GM23248 (cell line): ENCODE results near the gene SLC2A9. TPM values are rescaled to one million over a fixed set of nuclear protein-coding genes. Genes with fewer than 3 reads are reported as not detected.

Experiments used
- DNase-seq: peaks from one replicate; pipeline ENCODE4 v3.0.0-alpha.2; 2015
- H2AFZ ChIP-seq: fragments of 200-600 bp; sonication (generic); 2 replicates; pipeline ENCODE4 v1.6.1; 2016; ENCODE audit warnings: antibody characterized with exemption
- H3F3A ChIP-seq: fragments of 200-600 bp; sonication (generic); 2 replicates; pipeline ENCODE4 v1.6.1; 2016; ENCODE audit warnings: mild to moderate bottlenecking, antibody characterized with exemption, mixed run types; ENCODE audit not compliant: insufficient read depth
- H3K27ac ChIP-seq: fragments of 200-600 bp; sonication (generic); 2 replicates; pipeline ENCODE4 v1.5.1; 2016; ENCODE audit warnings: mild to moderate bottlenecking
- H3K27me3 ChIP-seq: fragments of 200-600 bp; sonication (generic); replicated peaks from 2 replicates; pipeline ENCODE4 v1.6.1; 2016; ENCODE audit warnings: mild to moderate bottlenecking; ENCODE audit not compliant: insufficient read depth
- H3K36me3 ChIP-seq: fragments of 200-600 bp; sonication (generic); 2 replicates; pipeline ENCODE4 v1.6.1; 2016; ENCODE audit warnings: low read depth, mild to moderate bottlenecking
- H3K4me1 ChIP-seq: fragments of 200-600 bp; sonication (generic); 2 replicates; pipeline ENCODE4 v1.6.1; 2016; ENCODE audit warnings: mild to moderate bottlenecking; ENCODE audit not compliant: insufficient read depth
- H3K4me2 ChIP-seq: fragments of 200-600 bp; sonication (generic); one replicate; pipeline ENCODE4 v1.6.1; 2016; ENCODE audit warnings: mild to moderate bottlenecking; ENCODE audit not compliant: unreplicated experiment
- H3K4me3 ChIP-seq: fragments of 200-600 bp; sonication (generic); 2 replicates; pipeline ENCODE4 v1.5.1; 2016; ENCODE audit warnings: mild to moderate bottlenecking
- H3K79me2 ChIP-seq: fragments of 200-600 bp; sonication (generic); 2 replicates; pipeline ENCODE4 v1.6.1; 2016; ENCODE audit warnings: mild to moderate bottlenecking; ENCODE audit not compliant: insufficient read depth
- H3K9ac ChIP-seq: fragments of 200-600 bp; sonication (generic); 2 replicates; pipeline ENCODE4 v1.6.1; 2016; ENCODE audit warnings: mild to moderate bottlenecking
- H3K9me2 ChIP-seq: fragments of 200-600 bp; sonication (generic); 2 replicates; pipeline ENCODE4 v1.6.1; 2016; ENCODE audit warnings: mixed run types, mild to moderate bottlenecking, moderate library complexity; ENCODE audit not compliant: insufficient read depth
- H3K9me3 ChIP-seq: fragments of 200-600 bp; sonication (generic); one replicate; pipeline ENCODE4 v1.6.1; 2017; ENCODE audit warnings: low read depth
- H4K20me1 ChIP-seq: fragments of 200-600 bp; sonication (generic); 2 replicates; pipeline ENCODE4 v1.6.0; 2016; ENCODE audit not compliant: insufficient read depth
- EZH2 ChIP-seq: fragments of 200-600 bp; sonication (generic); IDR thresholded peaks from 2 replicates; pipeline ENCODE4 v1.6.1; 2018; ENCODE audit warnings: antibody characterized with exemption, mild to moderate bottlenecking; ENCODE audit not compliant: insufficient read depth, poor library complexity, severe bottlenecking
- EZH2phosphoT487 ChIP-seq: fragments of 200-600 bp; sonication (generic); IDR thresholded peaks from 2 replicates; pipeline ENCODE4 v1.6.1; 2018; ENCODE audit warnings: antibody characterized with exemption, moderate library complexity, mild to moderate bottlenecking, low read depth; ENCODE audit not compliant: insufficient read depth
- WGBS, 2 experiments: methylation state at CpG; one replicate each; pipeline ENCODE4 v1.1.6; 2015 to 2017; ENCODE audit warnings: low lambda C conversion rate in 2 of 2, low coverage in 1 of 2; ENCODE audit errors: missing lambda C conversion rate in 2 of 2; 5-methylcytosine and 5-hydroxymethylcytosine counted together
- in situ Hi-C: fragments of 300-500 bp; cut with MboI; formaldehyde crosslinking; loops from 2 replicates; pipeline ENCODE4 v1.15.0; 2020
- polyA plus RNA-seq: library from polyadenylated mRNA; unstranded; fragments of >200 nt; fragmentation: Nextera tagmentation; extraction: Ambion mirVana; gene quantifications from 2 replicates; pipeline ENCODE4 v1.2.1, GENCODE V29; 2016
- total RNA-seq: library from RNA; depleted of rRNA; stranded (reverse); fragments of >200 nt; shearing (Covaris generic); gene quantifications from 2 replicates; pipeline ENCODE4 v1.2.3, GENCODE V29; 2014

SLC2A9 gene
- total and polyA plus RNA-seq, 2 experiments from 2014 or later = 2.8 to 3.5 TPM

DNA sequence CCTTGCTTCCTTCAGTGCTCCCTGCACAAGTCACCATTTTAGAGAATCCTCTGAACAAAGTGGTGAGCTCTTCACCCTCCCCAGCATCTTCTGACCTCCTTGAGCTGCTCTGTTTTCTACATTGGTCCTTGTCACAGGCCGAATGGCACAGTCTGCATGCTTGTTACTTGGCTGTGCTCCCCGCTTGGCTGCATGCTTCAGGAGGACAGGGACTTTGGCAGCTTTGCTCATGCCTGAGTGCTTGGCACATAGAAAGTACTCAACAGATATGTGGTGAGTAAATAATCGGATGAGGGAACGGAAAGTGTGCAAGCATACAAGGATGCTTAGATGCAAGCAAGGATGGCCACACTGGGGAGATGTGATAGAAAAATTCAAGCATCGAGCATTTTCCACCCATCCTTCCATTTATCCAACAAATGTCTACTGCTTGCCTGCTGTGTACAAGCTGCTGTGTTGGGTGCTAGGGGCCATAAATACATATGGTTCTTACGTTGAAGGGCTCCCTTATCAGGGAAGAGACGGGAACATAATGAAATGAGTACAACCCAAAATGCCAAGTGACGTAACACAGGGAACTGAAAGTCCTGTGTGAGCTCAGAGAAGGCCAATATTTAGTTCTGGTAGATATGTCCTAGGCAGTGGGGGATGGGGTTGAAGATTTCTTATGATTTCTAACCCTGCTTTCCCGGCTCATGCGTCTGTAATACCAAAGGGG lies 31.2 kb downstream of the SLC2A9 start:
- Histone ChIP-seq H3K27me3 (no peaks in the 10 kb centered on the region), H3F3A (no peaks in the 10 kb centered on the region), H3K9ac (no peak overlapping the region), H3K27ac (no peak overlapping the region), H3K79me2 (no peaks in the 10 kb centered on the region), H3K4me1 (no peaks in the 10 kb centered on the region), H4K20me1 (no peaks in the 10 kb centered on the region), H3K9me3 (no peaks in the 10 kb centered on the region), H3K9me2 (no peaks in the 10 kb centered on the region), H2AFZ (no peak overlapping the region), H3K4me2 (no peak overlapping the region), H3K36me3 (no peaks in the 10 kb centered on the region), H3K4me3 (no peak overlapping the region)
- DNase-seq = no peak
- 50 to 54% methylated on average over 10 of the region's 10 CpGs for WGBS, 2 experiments
- in situ Hi-C loops = no loop called here
- TF ChIP-seq EZH2phosphoT487 = no peak
- no peak for TF ChIP-seq EZH2

DNA sequence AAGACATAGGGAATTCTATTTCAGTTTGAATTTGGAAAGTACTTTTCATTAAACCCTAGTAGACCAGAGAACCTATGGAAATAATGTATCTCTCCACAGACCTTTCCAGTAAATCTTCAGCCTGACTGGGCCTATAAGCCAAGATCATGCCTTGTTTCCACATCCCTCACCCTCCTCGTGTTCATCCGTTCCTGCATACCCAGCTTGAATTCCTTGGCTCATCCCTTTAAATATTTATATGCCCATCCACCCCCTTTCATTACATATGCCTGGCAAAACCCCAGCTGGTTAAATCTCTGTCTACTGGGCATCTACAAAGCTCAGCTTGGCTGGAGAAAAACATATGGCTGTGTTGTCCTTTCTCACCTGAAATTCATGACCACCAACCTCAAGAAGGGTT lies 32.4 kb downstream of the SLC2A9 start:
- Histone ChIP-seq H3K4me3 (no peak overlapping the region), H4K20me1 (no peaks in the 10 kb centered on the region), H3K4me1 (no peaks in the 10 kb centered on the region), H2AFZ (no peak overlapping the region), H3K27me3 (no peaks in the 10 kb centered on the region), H3K9me3 (no peaks in the 10 kb centered on the region), H3K36me3 (no peaks in the 10 kb centered on the region), H3K79me2 (no peaks in the 10 kb centered on the region), H3F3A (no peaks in the 10 kb centered on the region), H3K9me2 (no peaks in the 10 kb centered on the region), H3K4me2 (no peak overlapping the region), H3K27ac (no peak overlapping the region), H3K9ac (no peak overlapping the region)
- in situ Hi-C loops = no loop called here
- TF ChIP-seq EZH2phosphoT487 (no peak), EZH2 (no peak)
- no peak for DNase-seq
- WGBS, 2 experiments = 27 to 30% methylated on average over 2 of the region's 2 CpGs

DNA sequence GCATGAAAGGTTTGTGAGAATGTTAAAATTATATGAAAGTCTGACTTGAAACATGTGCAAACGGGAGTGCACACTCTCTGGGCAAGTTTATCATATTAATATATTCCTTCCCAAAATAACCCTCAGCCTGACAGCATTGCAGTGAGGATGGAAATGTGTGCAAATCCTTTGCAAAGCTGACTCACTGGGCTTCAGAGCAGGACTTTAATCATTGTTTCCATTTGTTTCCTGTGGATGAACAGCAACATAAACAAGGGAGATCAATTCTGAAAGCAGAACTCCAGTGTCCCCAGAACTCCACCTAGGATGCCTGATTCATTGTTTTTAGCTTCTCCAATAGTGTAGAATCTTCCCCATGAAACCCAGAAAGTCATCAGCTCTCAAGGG lies 32.9 kb downstream of the SLC2A9 start:
- WGBS, 2 experiments = 26 to 44% methylated on average over 1 of the region's 1 CpG
- peak; percentile 53 for DNase-seq
- in situ Hi-C loops = no loop called here

DNA sequence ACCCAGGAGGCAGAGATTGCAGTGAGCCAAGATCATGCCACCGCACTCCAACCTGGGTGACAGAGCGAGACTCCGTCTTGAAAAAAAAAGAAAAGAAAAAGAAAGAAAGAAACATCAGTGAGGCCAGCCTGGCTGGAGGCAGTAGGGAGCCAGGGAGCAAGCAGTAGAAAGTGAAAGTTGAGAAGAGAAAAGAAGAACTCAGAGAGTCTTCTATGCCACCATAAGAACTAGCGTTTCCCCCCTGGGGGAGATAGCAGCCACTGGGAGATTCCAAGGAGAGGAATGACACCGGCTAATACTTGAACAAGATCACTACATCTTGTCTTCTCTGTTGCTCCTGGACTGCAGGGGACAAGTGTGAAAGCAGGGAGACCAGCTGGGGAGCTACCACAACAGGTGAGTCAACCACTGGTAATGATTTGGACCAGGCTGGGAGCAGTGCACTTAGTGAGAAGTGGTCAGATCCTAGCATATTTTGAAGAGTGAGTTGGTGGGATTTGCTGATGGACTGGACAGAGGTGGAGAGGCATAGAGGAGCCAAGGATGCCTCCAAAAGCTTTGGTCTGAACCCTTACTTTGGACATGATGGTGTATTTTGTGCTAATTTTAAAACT lies 33.4 kb downstream of the SLC2A9 start:
- no peaks in the 10 kb centered on the region for H4K20me1 ChIP-seq
- H3K9me3 ChIP-seq = no peaks in the 10 kb centered on the region
- DNase-seq = no peak
- 86 to 87% methylated on average over 5 of the region's 5 CpGs for WGBS, 2 experiments
- H3K27me3 ChIP-seq = no peaks in the 10 kb centered on the region
- no peak overlapping the region for H3K27ac ChIP-seq
- H3K9me2 ChIP-seq = no peaks in the 10 kb centered on the region
- no peaks in the 10 kb centered on the region for H3K36me3 ChIP-seq
- no peak overlapping the region for H3K4me2 ChIP-seq
- in situ Hi-C loops = no loop called here
- H3F3A ChIP-seq = no peaks in the 10 kb centered on the region
- H3K4me1 ChIP-seq = no peaks in the 10 kb centered on the region
- H3K9ac ChIP-seq = no peak overlapping the region
- H3K79me2 ChIP-seq = no peaks in the 10 kb centered on the region
- H3K4me3 ChIP-seq = no peak overlapping the region
- H2AFZ ChIP-seq = no peak overlapping the region
- no peak for TF ChIP-seq EZH2phosphoT487
- no peak for TF ChIP-seq EZH2

More for the DNA sequence above, 32.9 kb downstream of the SLC2A9 start:
- Histone ChIP-seq H3K9ac (no peak overlapping the region), H3K36me3 (no peaks in the 10 kb centered on the region), H3K9me2 (no peaks in the 10 kb centered on the region), H3K27me3 (no peaks in the 10 kb centered on the region), H3K27ac (no peak overlapping the region), H3K4me2 (no peak overlapping the region), H3K4me3 (no peak overlapping the region), H4K20me1 (no peaks in the 10 kb centered on the region), H3K79me2 (no peaks in the 10 kb centered on the region), H3K4me1 (no peaks in the 10 kb centered on the region), H3F3A (no peaks in the 10 kb centered on the region), H2AFZ (no peak overlapping the region), H3K9me3 (no peaks in the 10 kb centered on the region)
- no peak for TF ChIP-seq EZH2
- no peak for TF ChIP-seq EZH2phosphoT487
